ENCODE measurements around the gene MBOAT1.

- no peak for TF ChIP-seq CTCF (optimal IDR thresholded peaks at IDR 0.05 in 1 of 3, IDR thresholded peaks at IDR 0.05 in 1 of 3, conservative IDR thresholded peaks at IDR 0.05 in 1 of 3; ENCODE audit: extremely low read depth in 1 of 3, insufficient read depth in 2 of 3, low read length in 3 of 3)
- no peak for TF ChIP-seq EZH2 (IDR thresholded peaks at IDR 0.05; ENCODE audit: low read length)
Observed at GRCh38 chr6:20213271-20213798, 1.1 kb upstream of the MBOAT1 start.
